Ovary (tissue), 9 donors: Measurements from ENCODE around the gene AP2A2. TPM values are rescaled to one million over a fixed set of nuclear protein-coding genes. Genes with fewer than 3 reads are reported as not detected.

Experiments used
- DNase-seq, 5 donors: peaks; one replicate each; pipeline ENCODE4 v3.0.0-alpha.2; 2019 to 2020
- H3K27ac ChIP-seq, 2 donors: fragments of 200-600 bp; one replicate each; pipeline versions ENCODE4 v1.5.1 to v1.8.0; 2019 to 2022
- H3K27me3 ChIP-seq: fragments of 200-600 bp; one replicate; pipeline ENCODE4 v1.8.0; 2022
- H3K36me3 ChIP-seq: fragments of 200-600 bp; sonication (generic); one replicate; pipeline ENCODE4 v1.5.1; 2019
- H3K4me1 ChIP-seq: one replicate; pipeline ENCODE4 v1.8.1; 2013; ENCODE audit warnings: mild to moderate bottlenecking, moderate library complexity; ENCODE audit not compliant: insufficient read depth
- H3K4me3 ChIP-seq: fragments of 200-600 bp; sonication (generic); one replicate; pipeline ENCODE4 v1.5.1; 2017
- H3K9me3 ChIP-seq, 2 donors: fragments of 200-600 bp in 1 of 2; sonication (generic) in 1 of 2; one replicate each; pipeline versions ENCODE4 v1.5.1 to v1.8.1; 2013 to 2019; ENCODE audit warnings: mild to moderate bottlenecking in 1 of 2, moderate library complexity in 1 of 2
- EP300 ChIP-seq: sonication (generic); formaldehyde crosslinking; IDR thresholded peaks from one replicate; pipeline ENCODE4 v1.6.1; 2017; ENCODE audit warnings: antibody characterized with exemption
- POLR2A ChIP-seq: fragments of 450-650 bp; IDR thresholded peaks from one replicate; pipeline ENCODE4 v1.6.1; 2017; ENCODE audit warnings: antibody characterized with exemption, mild to moderate bottlenecking, moderate library complexity
- WGBS, 3 donors: extraction: QIAGEN DNeasy Blood & Tissue Kit in 1 of 3; methylation state at CpG; one replicate each; pipeline versions ENCODE4 v1.1.5 to v1.1.7; 2013 to 2017; 5-methylcytosine and 5-hydroxymethylcytosine counted together
- intact Hi-C, 4 donors: fragments of 100-400 bp; cut with DNase I; formaldehyde crosslinking; loops; one replicate each; pipeline versions ENCODE4 v1.11.0 to v1.15.1; 2022 to 2023
- polyA plus RNA-seq, 2 donors: library from polyadenylated mRNA; stranded (reverse); fragments of 200-250 nt in 1 of 2; fragments of 350-450 nt in 1 of 2; fragmentation: Illumina TruSeq in 1 of 2; extraction: RNeasy Lipid Tissue Mini Kit (QIAGEN cat#74804) in 1 of 2; gene quantifications; one replicate each; pipeline ENCODE4 v1.2.3, GENCODE V29; 2013 to 2014
- total RNA-seq, 7 donors: library from RNA; depleted of rRNA in 2 of 7; stranded (reverse); fragments of >200 nt in 2 of 7; fragmentation: NEBNext Ultra II Directional in 3 of 7; extraction: Animal tissue kit (Norgen Biotek cat#: 25700) in 3 of 7; gene quantifications; one replicate each; pipeline versions ENCODE4 v1.1.0 to v1.2.4, GENCODE V29; 2016 to 2023
- TF ChIP-seq, protein P1 (sequence below), 3 donors: fragments of 450-650 bp in 2 of 3; fragments of 200-600 bp in 1 of 3; IDR thresholded peaks; one replicate each; pipeline versions ENCODE4 v1.5.1 to v1.8.0; 2016 to 2022; ENCODE audit warnings: antibody characterized with exemption in 3 of 3, mild to moderate bottlenecking in 1 of 3
- donor health status: DM: no; HTN: no; CAD: no; lungs with moderate emphysema.
- donor health status: DM: no; HTN: no; CAD: no.
- donor health status: Bipolar disorder and iron deficiency.
- donor health status: DM: yes; HTN: yes; CAD: no.
- donor health status: DM: no; HTN: no; CAD: no.
- donor health status: DM: yes; HTN: yes; CAD: no.

Gene AP2A2
- total and polyA plus RNA-seq, 9 donors = 27.7 to 151 (median 54.0) TPM

- no peaks in the 10 kb centered on the region for H3K27me3 ChIP-seq
- WGBS, 3 donors = 85 to 90% (median 86%) methylated on average over 14 of the region's 14 CpGs
- TF ChIP-seq, protein P1, sequence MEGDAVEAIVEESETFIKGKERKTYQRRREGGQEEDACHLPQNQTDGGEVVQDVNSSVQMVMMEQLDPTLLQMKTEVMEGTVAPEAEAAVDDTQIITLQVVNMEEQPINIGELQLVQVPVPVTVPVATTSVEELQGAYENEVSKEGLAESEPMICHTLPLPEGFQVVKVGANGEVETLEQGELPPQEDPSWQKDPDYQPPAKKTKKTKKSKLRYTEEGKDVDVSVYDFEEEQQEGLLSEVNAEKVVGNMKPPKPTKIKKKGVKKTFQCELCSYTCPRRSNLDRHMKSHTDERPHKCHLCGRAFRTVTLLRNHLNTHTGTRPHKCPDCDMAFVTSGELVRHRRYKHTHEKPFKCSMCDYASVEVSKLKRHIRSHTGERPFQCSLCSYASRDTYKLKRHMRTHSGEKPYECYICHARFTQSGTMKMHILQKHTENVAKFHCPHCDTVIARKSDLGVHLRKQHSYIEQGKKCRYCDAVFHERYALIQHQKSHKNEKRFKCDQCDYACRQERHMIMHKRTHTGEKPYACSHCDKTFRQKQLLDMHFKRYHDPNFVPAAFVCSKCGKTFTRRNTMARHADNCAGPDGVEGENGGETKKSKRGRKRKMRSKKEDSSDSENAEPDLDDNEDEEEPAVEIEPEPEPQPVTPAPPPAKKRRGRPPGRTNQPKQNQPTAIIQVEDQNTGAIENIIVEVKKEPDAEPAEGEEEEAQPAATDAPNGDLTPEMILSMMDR (IDR thresholded peaks at IDR 0.05) = no peak
- TF ChIP-seq POLR2A (no peak), EP300 (no peak)
- no peaks in the 10 kb centered on the region for H3K9me3 ChIP-seq
- intact Hi-C loops = no loop called here
- no peak overlapping the region for H3K4me3 ChIP-seq
- H3K36me3 ChIP-seq = no peaks in the 10 kb centered on the region
- no peaks in the 10 kb centered on the region for H3K4me1 ChIP-seq
- H3K27ac ChIP-seq = no peak overlapping the region
- DNase-seq = no peak
These were observed 72.2 kb downstream of the AP2A2 start for GRCh38 chr11:997907-998306.

DNA sequence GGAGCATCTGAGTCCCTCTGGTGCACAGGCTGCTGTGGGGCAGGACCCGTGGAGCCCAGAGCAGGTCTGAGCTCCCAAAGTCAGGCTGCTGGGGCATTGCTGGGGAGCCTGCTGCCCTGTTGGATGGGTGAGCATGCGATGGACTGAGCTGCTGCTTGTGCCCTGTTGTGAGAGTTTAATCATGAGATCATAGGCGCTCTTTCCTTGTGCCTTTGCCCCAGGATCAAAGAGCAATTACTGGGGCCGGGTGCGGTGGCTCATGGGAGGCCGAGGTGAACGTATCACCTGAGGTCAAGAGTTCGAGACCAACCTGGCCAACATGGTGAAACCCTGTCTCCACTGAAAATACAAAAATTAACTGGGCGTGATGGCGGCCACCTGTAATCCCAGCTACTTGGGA, 73.3 kb downstream of the AP2A2 start:
- intact Hi-C loops = no loop called here
- Histone ChIP-seq H3K9me3 (no peaks in the 10 kb centered on the region), H3K27ac (no peak overlapping the region), H3K27me3 (no peaks in the 10 kb centered on the region), H3K4me3 (no peak overlapping the region), H3K4me1 (no peaks in the 10 kb centered on the region), H3K36me3 (no peaks in the 10 kb centered on the region)
- no peak for DNase-seq
- TF ChIP-seq, protein P1 (IDR thresholded peaks at IDR 0.05) = no peak
- TF ChIP-seq POLR2A = no peak
- no peak for TF ChIP-seq EP300
- WGBS, 3 donors = 93 to 96% (median 94%) methylated on average over 10 of the region's 10 CpGs

DNA sequence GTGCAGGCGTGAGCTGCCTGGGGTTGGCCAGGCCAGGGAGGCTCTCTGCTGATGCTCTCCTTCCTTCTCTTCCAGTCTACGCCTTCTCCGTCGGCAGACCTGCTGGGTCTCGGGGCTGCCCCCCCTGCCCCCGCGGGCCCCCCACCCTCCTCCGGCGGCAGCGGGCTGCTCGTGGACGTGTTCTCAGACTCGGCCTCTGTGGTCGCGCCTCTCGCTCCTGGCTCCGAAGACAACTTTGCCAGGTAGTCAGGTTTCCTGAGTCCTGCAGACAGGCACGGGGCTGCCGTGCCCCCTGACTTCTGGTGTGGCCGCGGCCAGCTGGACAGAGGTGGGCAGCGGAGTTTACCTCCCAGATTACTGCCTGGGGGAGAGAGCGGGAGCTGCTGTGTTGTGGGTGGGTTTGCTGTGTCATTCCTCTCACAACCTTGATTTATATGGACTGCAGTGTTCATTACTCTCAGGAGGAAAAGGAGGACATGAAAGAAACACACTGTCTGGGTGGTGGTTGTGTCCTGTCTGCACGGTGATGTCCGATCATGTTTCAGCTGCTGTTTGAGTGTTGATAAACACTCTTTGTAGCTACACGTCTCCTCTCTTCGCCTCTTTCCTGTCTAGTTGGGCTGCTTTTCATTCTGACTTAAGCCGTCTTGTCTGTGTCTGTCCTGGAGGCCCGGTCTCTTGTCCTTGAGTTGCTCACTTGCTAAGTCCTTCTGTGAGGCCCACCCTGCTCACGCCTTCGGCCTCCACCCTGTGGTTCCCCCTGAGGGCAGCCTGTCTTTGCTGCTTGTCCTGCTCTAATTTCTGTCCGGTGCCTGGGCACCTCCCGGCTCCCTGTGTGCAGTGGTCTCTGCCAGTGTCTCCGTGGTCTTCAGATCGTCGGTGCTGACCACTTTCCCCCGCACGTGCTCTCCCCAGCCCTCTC, 74.9 kb downstream of the AP2A2 start:
- no peaks in the 10 kb centered on the region for H3K9me3 ChIP-seq
- no peaks in the 10 kb centered on the region for H3K4me1 ChIP-seq
- DNase-seq = no peak
- WGBS, 3 donors = 72 to 79% (median 74%) methylated on average over 38 of the region's 38 CpGs
- H3K36me3 ChIP-seq = no peaks in the 10 kb centered on the region
- no peak overlapping the region for H3K27ac ChIP-seq
- H3K4me3 ChIP-seq = no peak overlapping the region
- TF ChIP-seq, protein P1 (IDR thresholded peaks at IDR 0.05) = no peak
- no peak for TF ChIP-seq EP300
- no peak for TF ChIP-seq POLR2A
- H3K27me3 ChIP-seq = no peaks in the 10 kb centered on the region
- intact Hi-C loops = loop anchor here in 1 of 4 donors (10.0 kb wide), 1 partner anchor 146 kb away; no protein-coding TSS in a partner anchor

GRCh38 chr11:1001617-1002405, 76.1 kb downstream of the AP2A2 start:
- Histone ChIP-seq H3K27ac (no peak overlapping the region), H3K36me3 (no peaks in the 10 kb centered on the region), H3K4me3 (no peak overlapping the region), H3K27me3 (no peaks in the 10 kb centered on the region), H3K9me3 (no peaks in the 10 kb centered on the region), H3K4me1 (peaks cover 2% of the 10 kb centered on the region)
- TF ChIP-seq EP300 (no peak), POLR2A (no peak)
- TF ChIP-seq, protein P1 (IDR thresholded peaks at IDR 0.05) = no peak
- intact Hi-C loops = loop anchor here in 1 of 4 donors (10.0 kb wide), 1 partner anchor 147 kb away; no protein-coding TSS in a partner anchor
- WGBS, 3 donors = 86 to 91% (median 89%) methylated on average over 29 to 32 of the region's 32 CpGs
- DNase-seq = no peak
